Fibroblast of skin of back (primary cell): Measurements from ENCODE around the gene KRT73. TPM values are rescaled to one million over a fixed set of nuclear protein-coding genes. Genes with fewer than 3 reads are reported as not detected.

ENCODE experiments used
- DNase-seq: peaks from one replicate; pipeline ENCODE4 v3.0.0-alpha.2; 2013
- polyA plus RNA-seq, 2 experiments: library from polyadenylated mRNA; unstranded; fragments of 120-200 nt; gene quantifications; one replicate each; pipeline ENCODE4 v1.2.1, GENCODE V29; 2013; ENCODE audit not compliant: insufficient read length in 2 of 2

Gene KRT73
- not detected for polyA plus RNA-seq (2013, experiment 1 of 2; ENCODE audit: insufficient read length)
- not detected for polyA plus RNA-seq (2013, experiment 2 of 2; ENCODE audit: insufficient read length)

DNA sequence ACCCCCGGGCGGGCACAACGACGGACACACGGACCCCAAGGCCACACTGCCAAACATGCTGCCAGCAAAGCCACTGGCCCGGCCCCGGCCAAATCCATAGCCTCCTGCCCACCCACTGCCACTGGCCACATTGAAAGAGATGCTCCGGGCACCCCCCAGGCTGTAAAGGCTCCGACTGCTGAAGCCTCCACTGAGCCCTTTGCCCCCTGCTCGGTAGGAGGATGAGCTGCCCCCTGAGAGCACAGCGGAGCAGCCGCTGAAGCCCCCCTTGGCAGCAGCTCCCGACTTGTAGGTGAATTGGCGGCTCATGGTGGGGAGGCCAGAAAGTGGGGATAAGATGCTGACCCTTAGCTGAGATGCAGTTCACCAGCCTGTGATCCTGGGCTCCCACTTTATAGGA is at the start of gene KRT73:
Gene KRT73, minus strand, starts transcription at position 344 of the 400 bp plus-strand sequence. Its CDS starts 35 bp downstream, at position 309.
- no peak for DNase-seq

- DNase-seq = no peak
Measured at GRCh38 chr12:52667931-52668330, 49.6 kb upstream of the KRT73 start.

GRCh38 chr12:52667509-52667908 is 49.1 kb upstream of the KRT73 start:
- no peak for DNase-seq

- DNase-seq = no peak
Measured at GRCh38 chr12:52666471-52666870, 48.1 kb upstream of the KRT73 start.

GRCh38 chr12:52663420-52663819 is 45.1 kb upstream of the KRT73 start:
- no peak for DNase-seq

DNA sequence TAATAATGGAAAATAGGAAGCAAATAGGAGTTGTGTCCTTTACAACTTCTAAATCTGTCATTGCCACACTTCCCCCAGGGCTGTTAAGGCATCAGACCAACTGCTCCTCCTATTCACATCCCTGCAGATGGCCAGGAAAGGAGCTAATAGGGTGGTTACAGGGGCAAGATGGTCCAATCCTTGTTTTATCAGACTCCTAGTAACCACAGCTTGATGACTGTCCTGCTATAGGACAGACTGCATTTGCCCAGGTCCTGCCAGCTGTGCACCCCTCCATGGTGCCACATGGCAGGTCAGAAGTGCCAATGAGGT is 44.5 kb upstream of the KRT73 start:
- no peak for DNase-seq

DNA sequence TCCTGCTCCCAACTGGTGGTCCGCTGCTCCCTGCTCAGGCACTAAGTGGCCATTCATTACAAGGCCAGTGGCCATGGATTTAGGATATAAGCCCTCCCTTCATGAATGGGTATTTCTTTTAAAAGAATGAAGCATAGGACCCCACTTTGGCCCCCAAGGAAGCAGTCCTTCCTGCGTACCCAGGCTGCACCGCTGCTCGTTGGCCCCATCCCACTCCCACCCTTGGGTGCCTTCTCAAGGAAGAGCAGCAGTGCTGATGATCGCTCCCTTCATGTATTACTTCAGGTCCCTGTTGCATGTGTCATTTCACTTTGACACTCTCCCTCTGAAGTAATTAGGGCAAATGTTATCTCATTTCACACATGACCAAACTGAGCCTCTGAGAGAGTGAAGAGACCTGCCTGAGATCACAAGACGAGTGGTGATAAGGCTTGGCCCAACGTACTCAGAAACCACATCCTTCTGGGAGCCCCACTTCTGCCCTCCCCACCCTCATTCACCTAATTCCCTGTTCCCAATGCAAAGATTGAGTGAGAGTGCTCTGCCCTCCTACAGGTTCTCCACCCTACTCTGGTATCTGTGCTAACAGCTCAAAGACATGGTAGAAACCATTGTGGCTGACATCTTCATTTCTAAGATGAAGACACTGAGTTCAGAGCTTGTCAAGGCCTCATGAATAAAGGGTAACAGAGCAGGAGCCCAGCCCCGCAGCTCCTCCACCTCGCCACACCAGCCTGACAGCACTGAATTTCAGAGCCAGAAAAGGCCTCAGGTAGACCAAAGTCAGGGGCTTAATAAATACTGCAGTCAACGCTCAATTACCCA is 43.9 kb upstream of the KRT73 start:
- no peak for DNase-seq

- DNase-seq = no peak
Measured at GRCh38 chr12:52661668-52662067, 43.3 kb upstream of the KRT73 start.

- no peak for DNase-seq
Measured at GRCh38 chr12:52660934-52661499, 42.7 kb upstream of the KRT73 start.

DNA sequence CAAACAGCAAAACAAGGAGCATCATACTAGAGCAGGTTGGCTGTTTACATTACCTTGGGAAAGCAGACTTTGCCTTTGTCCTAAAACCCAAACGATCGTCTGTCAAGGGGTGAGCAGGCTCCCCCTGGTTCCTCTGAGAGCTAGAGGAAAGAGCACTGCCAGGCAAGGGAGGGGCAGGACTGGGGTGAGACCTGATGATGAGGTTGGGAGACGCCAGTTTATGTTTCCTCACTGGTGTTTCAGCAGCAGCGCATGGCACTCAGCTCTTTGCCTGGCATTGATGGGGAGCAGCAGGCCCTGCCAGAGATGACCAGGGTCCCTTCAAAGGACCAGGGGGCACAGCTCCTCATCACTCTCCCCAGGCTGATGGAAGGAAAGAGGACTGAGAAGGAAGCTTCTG is 41.6 kb upstream of the KRT73 start:
- no peak for DNase-seq

DNA sequence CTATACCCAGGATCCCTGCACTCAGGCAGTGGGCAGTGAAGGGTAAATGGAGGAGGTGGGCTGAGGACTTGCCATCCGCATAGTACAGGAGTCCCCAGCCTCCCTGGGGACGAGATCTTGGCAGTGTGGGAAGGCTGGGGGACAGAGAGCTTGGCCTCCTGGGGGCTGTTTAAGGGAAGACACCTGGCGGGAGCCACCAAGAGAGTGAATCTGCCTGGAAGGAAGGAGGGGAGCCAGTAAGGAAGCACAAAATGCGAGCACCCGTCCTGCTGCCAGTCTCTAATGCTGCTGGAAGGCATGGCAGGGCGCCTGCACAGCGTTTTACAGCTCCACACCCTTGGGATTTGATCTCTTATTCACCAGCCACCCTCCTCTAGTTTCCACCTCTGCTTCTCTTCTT is 41.0 kb upstream of the KRT73 start:
- no peak for DNase-seq

- DNase-seq = no peak
Measured at GRCh38 chr12:52658196-52658595, 39.8 kb upstream of the KRT73 start.

GRCh38 chr12:52657250-52657902 is 39.0 kb upstream of the KRT73 start:
- DNase-seq = no peak

DNA sequence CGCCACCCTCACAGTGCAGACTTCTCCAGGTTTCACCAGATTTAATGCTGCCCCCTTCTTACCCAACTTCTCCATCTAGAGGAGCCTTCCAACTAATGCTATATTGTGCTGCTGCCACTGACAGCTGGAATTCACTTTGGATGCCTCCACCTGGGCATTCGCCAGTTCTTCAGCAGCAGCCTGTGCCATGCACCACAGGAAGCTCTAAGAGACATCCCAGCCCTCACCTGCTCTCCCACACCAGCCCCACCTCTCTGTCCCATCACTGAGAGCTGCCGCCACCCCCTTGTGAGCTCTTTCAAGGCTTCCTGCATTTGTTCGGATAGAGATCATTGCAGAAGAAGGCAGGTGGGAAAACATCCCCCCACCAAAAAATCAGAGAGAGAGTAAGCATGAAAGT is 38.3 kb upstream of the KRT73 start:
- no peak for DNase-seq

DNA sequence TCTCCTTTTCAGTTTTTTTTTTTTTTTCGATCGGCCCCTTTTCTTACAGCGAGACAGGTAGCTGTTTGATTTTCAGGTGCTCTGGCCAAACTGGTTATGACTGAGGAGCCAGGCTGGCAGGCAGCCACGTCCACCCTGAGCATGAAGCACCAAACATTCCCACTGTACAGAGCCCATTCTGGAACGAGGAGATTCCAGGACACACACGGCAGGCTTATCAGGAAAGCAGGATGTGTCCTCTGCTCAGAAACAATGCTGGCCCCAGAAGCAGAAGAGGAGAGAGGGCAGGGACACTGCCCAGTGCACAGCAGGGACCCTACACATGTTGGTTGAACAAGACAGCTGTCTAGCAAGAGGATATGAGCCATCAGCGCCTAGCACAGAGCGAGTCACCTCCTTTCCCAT is 37.4 kb upstream of the KRT73 start:
- DNase-seq = no peak

GRCh38 chr12:52655251-52655650 is 36.9 kb upstream of the KRT73 start:
- DNase-seq = no peak

- DNase-seq = no peak
Measured at GRCh38 chr12:52651726-52652261, 33.4 kb upstream of the KRT73 start, which contains the start of gene KRT2. Gene KRT2 (minus strand): TSS chr12:52652211. CDS start chr12:52652142, 69 bp downstream.

- DNase-seq = no peak
Measured at GRCh38 chr12:52650520-52651081, 32.2 kb upstream of the KRT73 start.

DNA sequence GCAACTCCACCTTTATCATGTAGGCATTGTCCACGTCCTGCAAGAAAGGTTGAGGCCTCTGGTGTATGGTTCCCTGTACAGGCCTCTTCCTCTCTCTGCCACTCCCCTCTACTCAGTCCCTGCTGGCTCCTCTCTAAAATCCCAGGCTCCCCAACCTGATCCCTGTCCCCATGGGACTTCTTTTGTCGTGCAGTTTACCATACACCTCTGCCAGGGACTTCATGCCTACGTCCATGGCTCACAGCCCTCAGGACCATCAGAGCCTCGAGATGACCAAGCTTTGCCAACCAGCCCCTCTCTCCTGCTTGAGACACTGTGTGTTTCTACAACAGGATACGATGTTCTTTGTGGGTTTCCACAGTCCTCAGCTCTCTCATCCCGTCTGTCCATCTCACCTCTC is 30.7 kb upstream of the KRT73 start:
- no peak for DNase-seq

DNA sequence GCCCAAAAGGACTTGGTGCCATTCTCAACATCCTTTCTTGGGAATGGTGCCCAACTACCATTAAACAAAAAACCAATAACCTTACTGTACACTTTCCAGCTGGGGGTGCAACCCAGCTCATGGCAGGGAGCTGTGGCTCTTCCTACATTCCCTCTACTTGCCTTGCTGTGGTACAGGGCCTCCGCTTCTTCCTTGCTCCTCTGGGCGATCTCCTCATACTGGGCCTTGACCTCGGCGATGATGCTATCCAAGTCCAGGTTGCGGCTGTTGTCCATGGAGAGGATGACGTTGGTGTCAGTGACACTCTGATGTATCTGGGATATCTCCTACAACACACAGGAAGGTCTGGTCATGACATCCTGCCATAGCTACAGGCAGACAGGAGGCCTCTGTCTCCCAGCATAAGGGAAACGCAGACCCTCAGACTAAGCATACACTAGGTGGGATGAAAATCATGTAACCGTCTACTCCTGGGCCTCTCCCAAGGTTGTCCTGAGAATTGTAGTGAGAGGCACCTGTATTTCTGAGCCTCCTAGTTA is 29.7 kb upstream of the KRT73 start:
- DNase-seq = no peak

DNA sequence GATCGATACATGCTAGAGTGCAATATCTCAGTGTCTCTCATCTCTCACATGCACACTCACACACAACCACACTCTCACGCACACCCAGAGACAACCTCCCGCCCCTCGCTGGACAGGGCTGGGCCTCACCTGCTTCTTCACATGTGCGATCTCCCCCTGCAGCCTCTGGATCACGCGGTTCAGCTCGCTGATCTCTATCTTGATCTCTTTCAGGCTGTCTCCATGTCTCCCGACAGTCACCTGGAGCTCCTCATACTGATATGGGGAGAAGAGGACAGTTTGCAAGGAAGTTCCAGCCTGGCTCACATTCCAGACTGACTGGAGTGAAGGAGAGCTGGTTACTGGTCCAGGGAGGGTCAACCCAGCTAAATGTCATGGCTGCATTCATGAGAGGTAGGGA is 29.2 kb upstream of the KRT73 start:
- no peak for DNase-seq

- no peak for DNase-seq
Measured at GRCh38 chr12:52646613-52647012, 28.3 kb upstream of the KRT73 start.

- no peak for DNase-seq
Measured at GRCh38 chr12:52645982-52646381, 27.6 kb upstream of the KRT73 start.
